GM12878 (cell line): Measurements from ENCODE around the gene PRR35. TPM values are rescaled to one million over a fixed set of nuclear protein-coding genes. Genes with fewer than 3 reads are reported as not detected.

ENCODE experiments used
- ATAC-seq: fragments of 200-7000 bp; cut with Tn5 transposase; 3 replicates; pipeline ENCODE4 v1.9.1; 2020; ENCODE audit warnings: mild to moderate bottlenecking, moderate library complexity
- BruUV-seq: library from RNA; stranded (reverse); fragments of 400-500 nt; replicated peaks from 2 replicates; lab custom pipeline; 2021; lab: Mats Ljungman, UMichigan
- CTCF ChIA-PET: fragments of 300-600 bp; sonication (Branson Sonifier 250); formaldehyde crosslinking; extraction: SDS; loops from one replicate; lab custom pipeline; 2021; ENCODE audit warnings: inconsistent platforms; lab: Yijun Ruan, JAX
- POLR2A ChIA-PET: fragments of 350-600 bp; formaldehyde crosslinking; extraction: SDS; loops from one replicate; lab custom pipeline; 2021; ENCODE audit warnings: inconsistent platforms; lab: Charles Lee
- RAD21 ChIA-PET: fragments of 300-600 bp; sonication (Branson Sonifier 250); formaldehyde crosslinking; loops from one replicate; lab custom pipeline; 2023; ENCODE audit warnings: antibody characterized with exemption; ENCODE audit not compliant: unreplicated experiment; lab: Charles Lee
- SMC1A ChIA-PET: fragments of 300-600 bp; sonication (Branson Sonifier 250); formaldehyde crosslinking; loops from one replicate; lab custom pipeline; 2023; ENCODE audit not compliant: unreplicated experiment, uncharacterized antibody; lab: Charles Lee
- DNase-seq: peaks from one replicate; pipeline ENCODE4 v3.0.0-alpha.2; 2011; ENCODE audit warnings: low read depth, low spot score
- FAIRE-seq: peaks from 3 replicates; lab custom pipeline; 2011; peaks lifted over from hg19 to GRCh38; lab: Jason Lieb, UNC
- H2AFZ ChIP-seq: 2 replicates; pipeline ENCODE4 v1.6.0; 2011; ENCODE audit warnings: low read depth, low read length, control low read depth; ENCODE audit not compliant: control insufficient read depth
- H3K27ac ChIP-seq: 2 replicates; pipeline ENCODE4 v1.5.1; 2011; ENCODE audit warnings: control low read depth; ENCODE audit not compliant: control insufficient read depth, insufficient read depth
- H3K27me3 ChIP-seq, 2 experiments: replicated peaks in 1 of 2; 2 replicates each; pipeline versions ENCODE4 v1.6.0 to v1.6.1; 2011; ENCODE audit warnings: low read length in 1 of 2; ENCODE audit not compliant: control insufficient read depth in 2 of 2, insufficient read depth in 2 of 2
- H3K36me3 ChIP-seq, 2 experiments: 2 replicates each; pipeline ENCODE4 v1.5.1; 2011; ENCODE audit warnings: low read length in 1 of 2; ENCODE audit not compliant: control insufficient read depth in 2 of 2, insufficient read depth in 2 of 2
- H3K4me1 ChIP-seq: 2 replicates; pipeline ENCODE4 v1.6.1; 2011; ENCODE audit warnings: mild to moderate bottlenecking, low read length, moderate library complexity, mixed read lengths; ENCODE audit not compliant: control insufficient read depth, insufficient read depth
- H3K4me2 ChIP-seq: 2 replicates; pipeline ENCODE4 v1.6.0; 2011; ENCODE audit warnings: control low read depth; ENCODE audit not compliant: control insufficient read depth, insufficient read depth
- H3K4me3 ChIP-seq: fragments of 200-600 bp; sonication (generic); 2 replicates; pipeline ENCODE4 v1.5.1; 2016
- H3K79me2 ChIP-seq: 2 replicates; pipeline ENCODE4 v1.6.0; 2011; ENCODE audit warnings: low read length; ENCODE audit not compliant: control insufficient read depth, insufficient read depth
- H3K9ac ChIP-seq: 2 replicates; pipeline ENCODE4 v1.8.0; 2011; ENCODE audit warnings: low read length, control low read depth, mixed read lengths; ENCODE audit not compliant: control insufficient read depth, insufficient read depth
- H3K9me3 ChIP-seq: replicated peaks from 3 replicates; pipeline ENCODE4 v1.5.1; 2011; ENCODE audit warnings: mild to moderate bottlenecking, low read length; ENCODE audit not compliant: control insufficient read depth, insufficient read depth
- H4K20me1 ChIP-seq: 2 replicates; pipeline ENCODE4 v1.6.0; 2011; ENCODE audit not compliant: control insufficient read depth, insufficient read depth
- BMI1 ChIP-seq: fragments of 450-650 bp; IDR thresholded peaks from 2 replicates; pipeline ENCODE4 v1.6.1; 2016; ENCODE audit warnings: mild to moderate bottlenecking, moderate library complexity, borderline replicate concordance
- BRCA1 ChIP-seq: IDR thresholded peaks from 2 replicates; pipeline ENCODE4 v1.6.1; 2011; ENCODE audit warnings: low read depth, low read length, improper control_type of control experiment
- CEBPZ ChIP-seq: fragments of 150-350 bp; IDR thresholded peaks from 2 replicates; pipeline ENCODE4 v1.6.1; 2016; ENCODE audit warnings: low read depth, low read length
- E2F8 ChIP-seq: fragments of 450-650 bp; IDR thresholded peaks from 2 replicates; pipeline ENCODE4 v1.6.1; 2018; ENCODE audit warnings: mild to moderate bottlenecking, low read depth, moderate library complexity; ENCODE audit not compliant: partially characterized antibody
- ETV6 ChIP-seq, 2 experiments: fragments of 450-650 bp in 1 of 2; IDR thresholded peaks in 1 of 2; conservative IDR thresholded peaks in 1 of 2; 2 replicates each; pipeline ENCODE4 v1.6.1; 2014; ENCODE audit warnings: antibody characterized with exemption in 1 of 2, borderline replicate concordance in 1 of 2, low read depth in 1 of 2, mild to moderate bottlenecking in 1 of 2, moderate library complexity in 1 of 2
- HDAC2 ChIP-seq: fragments of 200-600 bp; sonication (generic); IDR thresholded peaks from 2 replicates; pipeline ENCODE4 v1.6.1; 2017
- NFXL1 ChIP-seq: fragments of 450-650 bp; IDR thresholded peaks from 2 replicates; pipeline ENCODE4 v1.6.1; 2017; ENCODE audit warnings: antibody characterized with exemption, mild to moderate bottlenecking, borderline replicate concordance
- NRF1 ChIP-seq: conservative IDR thresholded peaks from 2 replicates; pipeline ENCODE4 v1.6.1; 2011; ENCODE audit warnings: mild to moderate bottlenecking, low read depth, low read length, improper control_type of control experiment
- SMAD5 ChIP-seq: IDR thresholded peaks from 2 replicates; pipeline ENCODE4 v1.6.1; 2016; ENCODE audit warnings: antibody characterized with exemption, low read depth
- TCF12 ChIP-seq: IDR thresholded peaks from 2 replicates; pipeline ENCODE4 v1.6.1; 2011; ENCODE audit warnings: low read depth, mild to moderate bottlenecking, low read length
- ZNF274 ChIP-seq: IDR thresholded peaks from one replicate; pipeline ENCODE4 v1.8.0; 2011; ENCODE audit not compliant: insufficient read length, insufficient read depth
- ZNF687 ChIP-seq: fragments of 450-650 bp; IDR thresholded peaks from 2 replicates; pipeline ENCODE4 v1.6.1; 2017; ENCODE audit warnings: mild to moderate bottlenecking, moderate library complexity
- WGBS: methylation state at CpG from one replicate; pipeline ENCODE4 v1.1.6; 2016; ENCODE audit warnings: low lambda C conversion rate; ENCODE audit not compliant: insufficient replicate concordance, insufficient coverage; ENCODE audit errors: missing lambda C conversion rate; 5-methylcytosine and 5-hydroxymethylcytosine counted together
- in situ Hi-C: fragments of 300-500 bp; cut with MboI; formaldehyde crosslinking; loops from 9 replicates; pipeline ENCODE4 v1.14.3; 2018; ENCODE audit warnings: mixed read lengths
- intact Hi-C: fragments of 100-400 bp; cut with micrococcal nuclease; formaldehyde crosslinking; loops from one replicate; pipeline ENCODE4 v1.14.2; 2022; ENCODE audit not compliant: unreplicated experiment
- polyA plus RNA-seq, 11 experiments: library from polyadenylated mRNA; depleted of rRNA in 4 of 11; unstranded in 6 of 11; stranded (reverse) in 5 of 11; fragments of >200 nt; fragmentation: Nextera tagmentation in 4 of 11; fragmentation: Illumina TruSeq in 1 of 11; extraction: Ambion mirVana in 4 of 11; extraction: Trizol in 1 of 11; gene quantifications; 1 replicate in 1 of 11; 2 replicates in 10 of 11; pipeline versions ENCODE4 v1.2.1 to v1.2.3, GENCODE V29; 2011 to 2016; ENCODE audit warnings: inconsistent platforms in 2 of 11, missing spikeins in 2 of 11, low read depth in 1 of 11
- total RNA-seq, 4 experiments: library from RNA; depleted of rRNA in 3 of 4; stranded (reverse); fragments of >200 nt in 3 of 4; fragmentation: Illumina TruSeq in 1 of 4; extraction: Trizol in 1 of 4; gene quantifications; 2 replicates each; pipeline versions ENCODE4 v1.2.1 to v1.2.3, GENCODE V29; 2013 to 2021

PRR35 gene
- total and polyA plus RNA-seq, 10 of the 15 experiments (the other 5 are each of a cell fraction or from before 2014, with no cell fraction given) = not detected

DNA sequence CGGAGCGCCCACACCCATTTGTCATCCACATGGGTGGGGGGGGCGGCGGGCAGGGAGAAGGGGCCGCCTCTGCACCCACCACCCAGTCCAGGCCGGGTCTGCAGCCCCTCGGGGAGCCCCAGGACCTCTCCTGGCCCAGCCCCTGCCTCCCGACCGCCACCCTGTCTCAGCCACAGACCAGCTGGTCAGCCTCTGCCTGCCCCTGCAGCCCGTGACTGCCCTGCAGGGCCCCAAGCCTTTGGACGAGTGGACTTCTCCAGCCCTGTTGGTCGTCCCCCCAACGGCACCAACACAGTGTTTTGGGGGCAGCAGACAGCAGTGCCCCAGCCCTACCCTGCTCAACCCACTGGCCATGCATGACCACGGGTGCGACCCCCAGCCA, 1.2 kb downstream of the PRR35 start:
- DNase-seq (no peak), ATAC-seq (no peak), FAIRE-seq (no peak)
- SMC1A ChIA-PET = no interaction called here
- in situ Hi-C loops (no loop called here), intact Hi-C loops (no loop called here)
- Histone ChIP-seq H3K9ac (no peak overlapping the region), H3K27ac (no peak overlapping the region), H3K27me3 (peaks cover 4 to 9% of the 10 kb centered on the region in 2 experiments; a peak in 3 of 4 replicates), H3K4me3 (no peak overlapping the region), H4K20me1 (no peaks in the 10 kb centered on the region), H3K36me3 (no peaks in the 10 kb centered on the region), H2AFZ (no peak overlapping the region), H3K9me3 (no peaks in the 10 kb centered on the region), H3K79me2 (no peaks in the 10 kb centered on the region), H3K4me1 (peaks cover 3% of the 10 kb centered on the region), H3K4me2 (no peak overlapping the region)
- WGBS = 40% methylated on average over 15 of the region's 15 CpGs
- CTCF ChIA-PET = no interaction called here
- RAD21 ChIA-PET = no interaction called here
- POLR2A ChIA-PET = no interaction called here
- BruUV-seq = no TSS peak
- TF ChIP-seq BRCA1 (no peak), BMI1 (no peak), NFXL1 (no peak), HDAC2 (no peak), ZNF687 (no peak), ZNF274 (no peak), CEBPZ (no peak), SMAD5 (no peak), NRF1 (no peak), E2F8 (no peak), ETV6 (conservative IDR thresholded peaks at IDR 0.05 in 1 of 2, IDR thresholded peaks at IDR 0.05 in 1 of 2; ENCODE audit: borderline replicate concordance in 1 of 2, low read depth in 1 of 2) (no peak), TCF12 (no peak)
